Measurements from ENCODE around the gene PPP1R10. TPM values are rescaled to one million over a fixed set of nuclear protein-coding genes. Genes with fewer than 3 reads are reported as not detected.

The PPP1R10 gene
- total and polyA plus RNA-seq, 2 experiments from 2014 or later, result 34.5 to 38.6 TPM

GRCh38 chr6:30611856-30612194, 5.2 kb downstream of the PPP1R10 start:
- Histone ChIP-seq H4K20me1 (ENCODE audit: insufficient read depth, poor library complexity, severe bottlenecking) (peaks cover 32% of the 10 kb centered on the region), H3K4me3 (no peak overlapping the region), H3K9me3 (ENCODE audit: low read depth) (no peaks in the 10 kb centered on the region), H3K27me3 (no peaks in the 10 kb centered on the region), H2AFZ (no peak overlapping the region), H3K4me1 (ENCODE audit: insufficient read depth) (peaks cover 13% of the 10 kb centered on the region), H3K4me2 (no peak overlapping the region), H3K27ac (peak overlapping the region; percentile 87), H3K36me3 (replicated peaks; ENCODE audit: insufficient read depth, low read depth) (peaks cover 6% of the 10 kb centered on the region), H3K9me2 (replicated peaks; ENCODE audit: insufficient read depth) (no peaks in the 10 kb centered on the region), H3K79me2 (peaks cover 30% of the 10 kb centered on the region)
- 80% methylated on average over 2 of the region's 2 CpGs for WGBS (ENCODE audit: low lambda C conversion rate, missing lambda C conversion rate)
- TF ChIP-seq, protein P1, sequence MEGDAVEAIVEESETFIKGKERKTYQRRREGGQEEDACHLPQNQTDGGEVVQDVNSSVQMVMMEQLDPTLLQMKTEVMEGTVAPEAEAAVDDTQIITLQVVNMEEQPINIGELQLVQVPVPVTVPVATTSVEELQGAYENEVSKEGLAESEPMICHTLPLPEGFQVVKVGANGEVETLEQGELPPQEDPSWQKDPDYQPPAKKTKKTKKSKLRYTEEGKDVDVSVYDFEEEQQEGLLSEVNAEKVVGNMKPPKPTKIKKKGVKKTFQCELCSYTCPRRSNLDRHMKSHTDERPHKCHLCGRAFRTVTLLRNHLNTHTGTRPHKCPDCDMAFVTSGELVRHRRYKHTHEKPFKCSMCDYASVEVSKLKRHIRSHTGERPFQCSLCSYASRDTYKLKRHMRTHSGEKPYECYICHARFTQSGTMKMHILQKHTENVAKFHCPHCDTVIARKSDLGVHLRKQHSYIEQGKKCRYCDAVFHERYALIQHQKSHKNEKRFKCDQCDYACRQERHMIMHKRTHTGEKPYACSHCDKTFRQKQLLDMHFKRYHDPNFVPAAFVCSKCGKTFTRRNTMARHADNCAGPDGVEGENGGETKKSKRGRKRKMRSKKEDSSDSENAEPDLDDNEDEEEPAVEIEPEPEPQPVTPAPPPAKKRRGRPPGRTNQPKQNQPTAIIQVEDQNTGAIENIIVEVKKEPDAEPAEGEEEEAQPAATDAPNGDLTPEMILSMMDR (IDR thresholded peaks at IDR 0.05; ENCODE audit: poor library complexity), result no peak
- TF ChIP-seq EZH2phosphoT487 (IDR thresholded peaks at IDR 0.05; ENCODE audit: low read depth, severe bottlenecking, unreplicated experiment) (no peak), EZH2 (IDR thresholded peaks at IDR 0.05; ENCODE audit: borderline replicate concordance) (no peak)
- no peak for DNase-seq (ENCODE audit: low spot score)

GRCh38 chr6:30611150-30611855, 5.7 kb downstream of the PPP1R10 start:
- H3K4me2 ChIP-seq, result no peak overlapping the region
- no peak for TF ChIP-seq EZH2 (IDR thresholded peaks at IDR 0.05; ENCODE audit: borderline replicate concordance)
- DNase-seq (ENCODE audit: low spot score), result no peak
- no peaks in the 10 kb centered on the region for H3K9me3 ChIP-seq (ENCODE audit: low read depth)
- H3K9me2 ChIP-seq (replicated peaks; ENCODE audit: insufficient read depth), result no peaks in the 10 kb centered on the region
- H3K27me3 ChIP-seq, result no peaks in the 10 kb centered on the region
- H3K79me2 ChIP-seq, result peaks cover 25% of the 10 kb centered on the region
- H4K20me1 ChIP-seq (ENCODE audit: insufficient read depth, poor library complexity, severe bottlenecking), result peaks cover 33% of the 10 kb centered on the region
- WGBS (ENCODE audit: low lambda C conversion rate, missing lambda C conversion rate), result 91% methylated on average over 9 of the region's 9 CpGs
- H2AFZ ChIP-seq, result no peak overlapping the region
- peaks cover 13% of the 10 kb centered on the region for H3K4me1 ChIP-seq (ENCODE audit: insufficient read depth)
- H3K36me3 ChIP-seq (replicated peaks; ENCODE audit: insufficient read depth, low read depth), result peaks cover 1% of the 10 kb centered on the region
- H3K4me3 ChIP-seq, result no peak overlapping the region
- H3K27ac ChIP-seq, result no peak overlapping the region

DNA sequence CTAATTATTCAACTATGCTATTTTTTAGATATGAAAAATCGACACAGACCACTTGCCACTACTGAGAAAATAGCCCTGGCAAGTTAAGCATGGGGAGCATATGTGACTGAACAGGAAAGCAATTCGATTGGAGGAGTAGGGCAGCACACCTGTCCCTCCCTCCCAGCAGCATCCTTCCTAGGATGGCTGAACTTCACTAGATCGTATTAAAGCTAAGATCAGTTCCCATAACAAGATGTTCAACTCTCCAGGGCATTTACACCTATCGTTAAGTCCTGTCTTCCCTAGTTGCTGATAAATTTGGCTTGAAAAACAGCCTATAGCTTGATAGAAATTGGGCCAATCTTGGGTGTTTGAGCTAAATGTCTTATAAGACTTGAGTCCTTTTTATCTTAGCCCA, 7.0 kb downstream of the PPP1R10 start:
- Histone ChIP-seq H3K9me2 (replicated peaks; ENCODE audit: insufficient read depth) (no peaks in the 10 kb centered on the region), H3K79me2 (peaks cover 16% of the 10 kb centered on the region), H3K4me1 (ENCODE audit: insufficient read depth) (peaks cover 13% of the 10 kb centered on the region), H4K20me1 (ENCODE audit: insufficient read depth, poor library complexity, severe bottlenecking) (peaks cover 37% of the 10 kb centered on the region), H3K4me2 (no peak overlapping the region), H3K27me3 (no peaks in the 10 kb centered on the region), H3K27ac (no peak overlapping the region), H2AFZ (no peak overlapping the region), H3K9me3 (ENCODE audit: low read depth) (no peaks in the 10 kb centered on the region), H3K36me3 (replicated peaks; ENCODE audit: insufficient read depth, low read depth) (no peaks in the 10 kb centered on the region), H3K4me3 (no peak overlapping the region)
- no peak for DNase-seq (ENCODE audit: low spot score)
- WGBS (ENCODE audit: low lambda C conversion rate, missing lambda C conversion rate), result 94% methylated on average over 4 of the region's 4 CpGs
- TF ChIP-seq EZH2phosphoT487 (IDR thresholded peaks at IDR 0.05; ENCODE audit: low read depth, severe bottlenecking, unreplicated experiment), result no peak
- TF ChIP-seq, protein P1 (IDR thresholded peaks at IDR 0.05; ENCODE audit: poor library complexity), result no peak
- no peak for TF ChIP-seq EZH2 (IDR thresholded peaks at IDR 0.05; ENCODE audit: borderline replicate concordance)

DNA sequence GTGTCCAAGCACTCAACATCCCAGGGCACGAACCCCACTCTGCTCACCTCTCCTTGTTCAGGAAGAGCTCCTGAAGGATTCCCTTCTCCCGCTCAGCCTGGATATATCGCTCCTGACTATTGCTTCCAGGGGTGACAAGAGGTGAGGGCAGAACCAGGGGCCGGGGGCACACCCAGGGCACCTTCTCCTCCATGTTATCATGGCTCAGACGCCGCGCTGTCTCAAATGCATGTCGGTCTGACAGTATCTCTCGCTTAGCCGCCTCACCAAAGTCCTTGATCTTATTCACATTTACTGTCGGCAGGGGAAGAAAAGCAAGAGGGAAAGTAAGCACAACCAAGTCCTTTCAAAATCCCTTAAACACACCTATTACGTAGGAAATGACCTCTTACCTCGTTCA, 13.1 kb downstream of the PPP1R10 start:
- H4K20me1 ChIP-seq (ENCODE audit: insufficient read depth, poor library complexity, severe bottlenecking), result peaks cover 30% of the 10 kb centered on the region
- TF ChIP-seq EZH2 (IDR thresholded peaks at IDR 0.05; ENCODE audit: borderline replicate concordance), result no peak
- TF ChIP-seq, protein P1 (IDR thresholded peaks at IDR 0.05; ENCODE audit: poor library complexity), result no peak
- no peak for TF ChIP-seq EZH2phosphoT487 (IDR thresholded peaks at IDR 0.05; ENCODE audit: low read depth, severe bottlenecking, unreplicated experiment)
- no peak overlapping the region for H3K4me2 ChIP-seq
- no peak for DNase-seq (ENCODE audit: low spot score)
- 97% methylated on average over 12 of the region's 13 CpGs for WGBS (ENCODE audit: low lambda C conversion rate, missing lambda C conversion rate)
- H3K27ac ChIP-seq, result no peak overlapping the region
- H3K4me3 ChIP-seq, result no peak overlapping the region
- H3K4me1 ChIP-seq (ENCODE audit: insufficient read depth), result no peaks in the 10 kb centered on the region
- no peaks in the 10 kb centered on the region for H3K27me3 ChIP-seq
- H3K9me2 ChIP-seq (replicated peaks; ENCODE audit: insufficient read depth), result no peaks in the 10 kb centered on the region
- no peaks in the 10 kb centered on the region for H3K79me2 ChIP-seq
- H2AFZ ChIP-seq, result no peak overlapping the region
- no peaks in the 10 kb centered on the region for H3K9me3 ChIP-seq (ENCODE audit: low read depth)
- peaks cover 4% of the 10 kb centered on the region for H3K36me3 ChIP-seq (replicated peaks; ENCODE audit: insufficient read depth, low read depth)

All from hepatocyte (in vitro differentiated cells).